ENCODE data around the gene CHST5.
A peak's percentile ranks its signal among the peaks of the same experiment; 100 is the strongest.
"Not testable (repeated sequence)": the region's sequence is repeated elsewhere in the genome, so short reads cannot be mapped to it uniquely, and the experiment has no call there.

The CHST5 gene

DNA sequence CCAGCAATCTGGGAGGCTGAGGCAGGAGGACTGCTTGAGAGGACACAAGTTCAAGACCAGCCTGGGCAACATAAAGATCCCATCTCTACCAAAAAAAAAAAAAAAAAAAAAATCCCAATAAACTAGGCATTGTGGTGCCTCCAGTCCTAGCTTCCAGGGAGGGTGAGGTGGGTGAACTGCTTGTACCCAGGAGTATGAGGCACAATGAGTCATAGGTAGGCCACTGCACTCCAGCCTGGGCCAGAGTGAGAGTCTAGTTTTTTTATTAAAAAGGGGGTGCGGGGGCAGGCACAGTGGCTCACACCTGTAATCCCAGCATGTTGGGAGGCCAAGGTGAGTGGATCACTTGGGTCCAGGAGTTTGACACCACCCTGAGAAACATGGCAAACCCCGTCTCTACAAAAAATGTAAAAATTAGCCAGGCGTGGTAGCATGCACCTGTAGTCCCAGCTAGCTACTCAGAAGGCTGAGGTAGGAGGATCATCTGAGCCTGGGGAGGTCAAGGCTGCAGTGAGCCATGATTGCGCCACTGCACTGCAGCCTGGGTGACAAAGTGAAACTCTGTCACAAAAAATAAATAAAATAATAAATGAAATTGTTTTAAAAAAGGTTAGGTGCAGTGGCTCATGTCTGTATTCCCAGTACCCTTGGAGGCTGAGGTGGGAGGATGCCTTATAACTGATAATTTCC, 32.8 kb downstream of the CHST5 start:
- DNase-seq: no peak

DNA sequence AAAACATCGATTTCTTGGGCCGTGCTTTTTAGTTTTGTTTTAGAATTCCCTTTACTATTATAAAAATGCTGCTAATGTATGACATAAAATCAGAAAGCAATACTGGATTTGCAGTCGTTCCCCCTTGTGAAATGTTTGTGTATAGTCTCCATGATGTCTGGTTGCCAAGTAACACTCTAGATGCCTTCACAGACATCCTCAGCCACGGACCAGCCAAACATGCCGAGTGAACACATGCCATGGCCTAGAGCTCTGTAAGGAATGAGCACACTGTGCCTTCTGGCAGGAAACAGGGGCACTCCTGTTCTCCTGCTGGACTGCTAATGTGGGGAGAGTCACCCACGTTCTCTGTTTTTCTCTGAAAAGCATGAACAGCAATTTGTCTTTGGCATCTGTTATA, 34.1 kb downstream of the CHST5 start:
- not testable (repeated sequence) for DNase-seq

DNA sequence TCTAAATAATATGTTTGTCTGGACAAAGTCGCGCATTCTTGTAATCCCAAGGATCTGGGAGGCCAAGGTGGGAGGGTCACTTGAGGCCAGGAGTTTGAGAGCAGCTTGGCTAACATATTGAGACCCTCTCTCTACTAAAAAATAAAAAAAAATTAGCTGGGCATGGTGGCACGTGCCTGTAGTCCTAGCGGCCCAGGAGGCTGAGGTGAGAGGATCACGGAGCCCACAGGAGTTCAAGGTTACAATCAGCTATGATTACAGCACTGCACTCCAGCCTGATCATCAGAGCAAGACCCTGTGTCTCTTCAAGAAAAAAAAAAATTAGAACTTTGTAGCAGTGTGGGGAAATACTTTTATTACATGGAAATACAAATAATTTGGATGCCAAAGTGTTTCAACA, 34.5 kb downstream of the CHST5 start:
- DNase-seq: no peak

DNA sequence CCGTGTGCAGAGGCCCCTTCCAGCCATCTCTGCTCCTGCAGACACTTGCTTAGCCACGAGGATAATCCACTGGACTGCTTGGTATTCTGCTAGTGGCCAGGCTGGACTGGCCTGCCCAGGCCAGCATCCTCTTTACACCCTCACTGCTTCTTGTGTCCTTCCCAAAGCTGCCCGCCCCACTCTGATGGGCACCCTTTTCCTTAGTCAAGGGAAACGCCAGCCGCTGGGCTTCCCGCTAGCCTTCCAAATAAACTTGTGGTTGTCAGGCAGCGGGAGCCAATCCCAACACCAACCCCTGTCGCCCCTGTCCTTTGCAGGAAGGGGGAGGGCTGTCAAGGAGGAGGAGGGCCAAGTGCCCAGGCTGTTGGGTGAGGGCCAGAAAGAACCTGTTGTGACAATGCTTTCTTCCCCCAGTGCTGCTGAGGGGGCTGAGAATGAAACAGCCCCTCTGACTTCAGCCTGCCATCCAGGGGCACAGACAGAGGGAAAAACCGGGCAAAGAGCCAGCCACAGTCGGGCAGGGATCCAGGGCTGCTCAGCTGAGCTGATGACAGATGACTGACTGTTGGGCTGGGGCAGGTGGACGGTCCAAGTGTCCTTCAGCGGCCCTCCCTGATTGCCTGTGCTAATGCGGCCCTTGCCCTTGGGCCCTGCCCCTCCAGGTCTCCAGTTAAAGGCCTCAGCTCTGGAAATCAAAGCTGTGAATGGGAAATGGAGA, 37.1 kb downstream of the CHST5 start:
- not testable (repeated sequence) for DNase-seq

DNA sequence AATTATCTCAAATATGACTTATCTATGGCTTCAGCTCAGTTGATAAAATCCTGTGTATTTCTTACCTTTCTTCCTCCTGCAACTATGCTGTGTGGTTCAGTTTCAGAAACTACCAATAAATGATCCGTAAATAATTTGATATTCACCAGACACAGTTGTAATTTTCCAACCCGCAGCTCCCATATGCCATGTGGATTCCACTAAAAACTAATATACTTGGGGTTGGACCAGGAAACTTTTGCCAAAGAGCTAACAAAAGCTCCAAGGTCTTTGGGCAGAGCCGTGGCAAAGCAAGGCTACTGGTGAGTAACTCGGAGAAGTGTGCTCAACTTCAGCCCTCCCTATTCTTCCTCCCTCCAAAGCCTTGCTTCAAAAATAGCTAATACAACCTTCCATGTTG, 38.4 kb downstream of the CHST5 start:
- no peak for DNase-seq

DNA sequence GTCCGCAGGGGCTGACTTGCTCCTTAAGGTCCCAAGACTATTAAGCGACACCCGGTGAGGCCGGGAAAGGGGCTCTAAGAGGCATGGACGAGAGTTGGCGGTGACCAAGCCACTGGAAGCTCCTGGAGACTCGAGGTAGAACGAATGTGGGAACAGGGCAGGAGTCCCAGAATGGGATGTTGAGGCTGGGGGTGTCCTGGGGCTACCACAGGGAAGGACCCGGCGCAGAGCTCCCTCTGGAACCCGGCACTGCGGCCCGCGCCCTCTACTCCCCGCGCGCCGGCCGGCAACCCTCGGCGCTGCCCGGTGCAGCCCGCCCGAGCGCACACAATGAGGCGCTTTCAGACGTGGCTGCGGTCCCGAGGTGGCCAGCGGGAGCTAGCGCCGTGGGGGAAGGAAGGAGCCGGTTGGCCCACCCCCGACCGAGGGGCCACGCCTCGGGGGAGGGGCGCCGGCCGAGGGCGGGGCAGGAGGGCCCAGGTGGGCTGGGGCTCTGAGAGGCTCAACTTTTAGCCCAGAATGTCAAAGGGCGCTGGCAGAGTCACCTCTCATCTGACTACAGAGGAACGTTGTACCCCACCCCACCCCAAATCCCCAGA, 40.7 kb downstream of the CHST5 start, which contains the start of gene CHST6:
TSS of gene CHST6 (minus strand) at position 366 of the 599 bp plus-strand sequence. CDS start 15,613 bp downstream, outside the sequence.
- DNase-seq: peak; percentile 64

DNA sequence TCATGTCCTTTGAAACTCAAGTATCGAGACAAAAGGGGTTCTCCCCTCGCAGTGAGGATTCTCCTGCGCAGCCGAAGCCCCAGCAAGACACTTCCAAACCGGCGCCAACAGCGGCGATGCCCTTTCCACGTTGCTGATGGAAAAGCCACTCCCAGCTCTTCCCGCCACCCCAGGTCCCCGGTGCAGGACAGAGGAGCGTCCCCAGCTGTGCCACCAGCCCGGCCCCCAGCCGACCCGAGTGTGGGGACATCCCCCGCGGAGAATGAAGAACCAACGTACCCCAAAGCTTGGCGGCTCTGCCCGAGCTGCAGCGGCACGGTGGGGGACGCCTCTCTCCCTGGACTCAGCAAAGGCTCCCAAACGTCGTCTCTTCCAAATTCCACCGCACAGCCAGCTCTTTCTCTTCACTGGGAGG, 41.2 kb downstream of the CHST5 start:
- no peak for DNase-seq

DNA sequence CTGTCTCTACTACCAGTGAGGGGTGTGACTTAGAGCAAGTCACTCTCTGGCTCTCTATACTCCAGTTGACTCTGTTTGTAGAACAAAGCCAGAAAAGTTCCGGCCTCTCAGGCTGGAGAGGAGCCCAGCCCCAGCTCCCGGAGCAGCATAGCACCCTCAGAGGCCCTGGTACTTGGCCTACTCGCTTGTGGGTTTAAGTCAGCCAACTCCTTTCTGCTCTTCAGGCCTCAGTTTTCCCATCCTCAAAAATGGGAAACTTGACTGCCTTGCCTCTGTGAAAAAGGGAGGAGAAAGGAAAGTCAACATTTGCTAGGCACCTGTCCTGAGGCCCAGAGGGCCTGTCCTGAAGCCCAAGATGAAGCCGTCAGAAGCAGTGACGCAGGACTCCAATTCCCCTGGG, 41.7 kb downstream of the CHST5 start:
- DNase-seq: no peak

DNA sequence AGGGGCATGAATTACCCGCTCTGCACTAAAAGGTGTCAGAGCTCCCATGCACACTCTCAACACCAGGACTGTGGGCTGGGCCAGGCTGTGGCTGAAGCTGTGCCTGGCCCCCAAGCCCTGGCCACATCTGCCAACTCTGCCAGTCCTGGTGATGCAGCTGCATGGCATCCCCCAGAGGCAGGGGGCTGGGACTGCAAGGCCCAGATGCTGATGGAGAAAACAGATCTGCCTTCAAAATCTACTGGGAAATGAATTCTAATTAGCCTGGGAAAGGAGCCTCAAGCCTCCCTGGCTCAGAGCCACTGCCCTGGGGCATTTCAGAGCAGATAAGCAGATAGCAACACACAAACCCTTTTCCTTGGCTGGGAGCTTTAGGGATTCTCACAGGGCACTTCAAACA, 44.0 kb downstream of the CHST5 start:
- no peak for DNase-seq

DNA sequence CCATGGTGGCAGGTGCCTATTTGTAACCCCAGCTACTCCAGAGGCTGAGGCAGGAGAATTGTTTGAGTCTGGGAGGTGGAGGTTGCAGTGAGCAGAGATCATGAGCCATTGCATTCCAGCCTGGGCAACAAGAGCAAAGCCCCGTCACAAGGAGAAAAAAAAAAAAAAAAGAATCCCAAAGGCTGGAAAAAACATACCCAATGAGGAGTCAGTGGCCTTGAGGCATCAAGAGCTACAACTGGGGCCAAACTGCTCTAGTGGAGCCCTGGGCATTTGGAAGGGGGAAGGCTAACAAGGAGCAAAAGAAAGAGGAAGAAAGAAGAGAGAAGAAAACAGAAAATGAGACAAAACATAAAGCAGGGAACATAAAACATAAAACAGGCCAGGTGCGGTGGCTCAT, 47.6 kb downstream of the CHST5 start:
- no peak for DNase-seq

DNA sequence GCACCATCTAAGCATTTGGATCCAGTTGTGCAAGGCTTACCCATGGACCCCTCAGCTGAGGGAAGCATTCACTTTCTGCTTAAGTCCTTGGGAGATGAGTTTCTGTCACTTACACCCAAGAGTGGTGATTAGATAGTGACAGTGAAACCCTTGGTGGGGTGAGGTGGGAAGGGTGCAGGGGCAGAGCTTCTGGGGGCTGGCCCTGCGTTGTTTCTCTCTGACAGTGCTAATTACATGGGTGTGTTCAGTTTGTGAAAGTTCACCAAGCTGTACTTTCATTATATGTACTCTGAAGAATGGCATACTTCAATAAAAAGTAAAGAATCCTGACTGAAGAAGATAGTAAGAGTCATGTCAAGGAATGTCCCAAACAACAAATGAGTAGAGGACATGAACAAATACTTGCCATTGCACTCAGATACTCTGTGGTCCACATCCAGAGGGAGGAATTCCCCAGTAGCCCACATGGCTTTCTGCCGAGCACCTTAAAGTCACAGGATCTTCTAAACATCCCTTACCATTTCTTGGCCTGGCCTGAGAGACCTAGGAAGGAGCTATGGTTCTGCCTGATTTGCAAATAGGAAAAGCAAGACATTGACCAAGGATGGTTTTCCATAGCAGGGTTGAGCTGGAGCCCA, 49.1 kb downstream of the CHST5 start:
- no peak for DNase-seq

DNA sequence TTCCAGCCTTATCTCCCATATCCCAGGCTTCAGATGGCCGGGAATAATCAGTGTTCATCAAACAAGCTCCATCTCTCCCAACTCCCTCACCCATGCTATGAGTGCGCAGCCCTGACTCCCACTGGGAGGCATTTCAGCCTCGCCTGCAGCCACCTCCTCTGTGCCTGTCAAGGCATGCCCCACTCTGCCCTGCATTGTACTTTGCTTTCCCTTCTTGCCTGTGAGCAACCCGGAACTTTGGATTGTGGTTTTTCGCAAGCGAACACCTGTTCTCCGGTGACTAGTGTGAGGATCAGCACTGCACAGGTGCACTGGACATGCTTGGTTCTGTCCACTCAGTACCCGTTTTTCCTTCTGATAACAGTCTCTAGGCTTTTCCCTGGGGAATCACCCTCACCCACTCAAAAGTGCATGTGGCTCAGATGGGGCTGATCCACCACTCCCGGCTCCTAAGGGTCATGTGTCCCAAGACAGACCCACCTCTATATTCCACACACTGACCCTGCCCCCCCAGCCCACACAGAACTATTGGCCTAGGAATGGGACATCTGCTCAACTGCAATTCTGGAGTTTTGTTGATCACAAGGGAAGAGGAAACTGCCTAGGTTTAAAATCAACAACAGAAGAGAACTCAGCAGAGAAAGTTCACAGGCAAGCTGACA, 49.8 kb downstream of the CHST5 start:
- DNase-seq: no peak

DNA sequence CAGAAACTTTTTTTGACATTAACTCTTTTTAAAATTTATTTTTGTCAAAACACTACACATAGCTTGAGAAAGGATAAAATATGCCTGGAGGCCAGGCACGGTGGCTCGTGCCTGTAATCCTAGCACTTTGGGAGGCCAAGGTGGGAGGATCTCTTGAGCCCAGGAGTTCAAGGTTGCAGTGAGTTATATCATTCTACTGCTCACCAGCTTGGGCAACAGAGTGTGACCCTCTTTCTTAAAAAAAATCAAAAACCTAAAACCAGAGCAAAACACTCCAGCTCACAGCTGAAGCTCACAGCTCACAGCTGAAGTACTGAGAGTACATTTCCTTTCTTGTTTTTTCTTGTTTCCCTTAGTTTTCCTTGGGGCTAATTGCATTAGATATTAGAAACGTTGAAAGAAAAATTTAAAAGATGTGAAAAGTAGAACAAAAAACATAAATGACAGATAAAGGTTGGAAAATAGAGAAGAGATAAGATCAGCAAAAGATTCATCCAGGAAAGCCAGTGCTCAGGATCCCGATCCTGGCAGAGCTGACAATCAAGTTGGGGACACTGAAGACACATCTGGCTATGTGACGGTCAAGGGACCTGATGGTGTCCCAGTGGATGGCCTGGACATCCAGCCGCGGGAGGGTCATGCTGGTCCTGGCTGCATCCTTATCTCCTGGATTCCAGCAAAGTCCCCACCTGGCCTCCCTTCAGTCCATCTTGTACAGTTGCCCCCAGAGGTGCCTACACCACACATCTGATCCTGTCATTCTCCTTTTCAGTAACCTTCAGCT, 50.5 kb downstream of the CHST5 start:
- DNase-seq: no peak

DNA sequence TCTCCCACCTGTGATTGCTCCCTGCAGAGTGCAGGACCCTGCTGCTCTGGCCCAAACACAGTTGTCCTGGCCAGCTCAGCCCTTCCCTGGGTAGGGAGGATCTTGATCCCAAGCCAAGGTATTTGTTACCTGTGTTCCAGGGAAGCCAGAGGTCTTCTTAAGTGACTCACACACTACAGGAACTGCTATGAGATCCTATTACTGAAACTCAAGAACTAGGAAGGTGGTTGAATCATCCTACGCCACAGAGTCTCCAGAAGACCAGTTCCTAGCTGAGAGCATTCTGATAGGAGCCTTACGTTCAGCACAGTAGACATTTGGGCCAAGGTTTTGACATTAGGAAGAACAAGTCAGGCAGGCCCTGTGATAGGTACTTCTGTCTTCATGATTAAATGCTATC, 52.7 kb downstream of the CHST5 start:
- DNase-seq: no peak

DNA sequence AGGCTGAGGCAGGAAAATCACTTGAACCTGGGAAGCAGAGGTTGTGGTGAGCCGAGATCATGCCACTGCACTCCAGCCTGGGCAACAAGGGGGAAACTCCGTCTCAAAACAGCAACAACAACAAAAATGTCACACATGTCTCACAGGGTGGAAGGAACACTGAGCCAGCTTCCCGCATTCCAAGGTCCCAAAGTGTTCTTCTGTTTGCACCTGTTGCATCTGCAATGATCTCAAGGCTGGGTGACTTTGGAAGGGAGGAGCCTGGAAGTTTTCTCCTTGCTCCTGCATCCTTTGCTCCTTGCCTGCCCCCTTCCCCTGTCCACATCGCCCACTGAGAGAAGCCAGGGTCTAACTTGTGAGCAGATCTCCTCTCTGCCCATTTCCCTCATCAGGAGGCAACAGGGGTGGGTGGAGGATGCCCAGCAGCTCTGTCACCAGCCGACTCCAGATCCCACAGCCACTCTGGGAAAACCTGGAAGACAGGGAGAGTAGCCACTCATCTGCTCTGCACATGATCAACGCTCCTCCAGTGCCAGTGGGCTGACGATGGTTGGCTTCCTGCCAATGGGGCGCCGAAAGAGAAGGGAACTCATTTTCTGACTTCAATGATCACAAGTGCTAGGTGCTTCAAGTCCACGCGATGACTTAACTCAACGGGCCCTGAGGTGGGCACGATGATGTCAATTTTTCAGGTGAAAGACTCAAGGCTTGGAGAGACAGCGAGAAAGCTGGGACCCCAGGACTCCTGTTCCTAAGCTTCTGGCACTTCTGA, 53.3 kb downstream of the CHST5 start:
- no peak for DNase-seq

DNA sequence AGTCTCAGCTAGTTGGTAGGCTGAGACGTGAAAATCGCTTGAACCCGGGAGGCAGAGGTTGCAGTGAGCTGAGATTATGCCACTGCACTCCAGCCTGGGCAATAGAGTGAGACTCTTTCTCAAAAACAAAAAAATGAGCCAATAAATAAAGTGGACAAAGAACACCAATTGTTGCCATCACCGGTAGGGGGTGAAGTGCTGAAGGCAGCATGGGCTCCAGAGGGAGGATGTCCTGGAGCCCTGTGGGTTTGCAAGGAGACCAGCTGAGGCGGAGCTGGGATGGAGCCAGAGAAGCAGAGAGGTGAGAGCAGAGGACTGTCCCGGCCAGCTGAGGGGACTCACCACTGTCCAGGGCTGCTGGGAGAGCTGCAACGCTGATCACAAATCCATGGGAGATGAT, 54.4 kb downstream of the CHST5 start:
- DNase-seq: no peak

DNA sequence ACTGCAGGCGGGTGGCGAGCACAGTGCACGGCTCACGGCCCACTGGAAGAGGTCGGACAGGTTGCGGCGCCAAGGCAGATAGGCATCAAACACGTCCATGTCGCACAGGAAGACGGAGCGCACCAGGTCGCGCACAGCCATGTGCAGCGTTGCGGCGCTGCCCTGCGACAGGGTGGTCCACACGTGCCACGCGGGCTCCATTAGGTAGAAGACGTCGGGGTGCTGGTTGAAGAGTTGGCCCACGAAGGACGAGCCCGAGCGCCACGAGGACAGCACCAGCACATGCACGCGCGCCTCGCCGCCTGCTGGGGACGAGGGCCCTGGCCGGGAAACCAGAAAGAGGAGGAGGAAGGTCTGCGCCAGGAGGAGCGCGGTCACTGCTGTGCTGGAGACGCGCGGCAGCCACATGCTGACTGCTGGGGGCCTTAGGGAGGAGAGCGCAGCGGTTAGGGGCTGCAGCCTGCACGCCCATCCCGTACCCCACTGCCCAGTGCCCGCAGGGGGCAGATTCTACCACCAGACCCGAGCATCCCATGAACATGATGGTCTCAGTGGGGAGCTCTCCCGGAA, 56.4 kb downstream of the CHST5 start:
- no peak for DNase-seq

All from activated CD8-positive, alpha-beta memory T cell treated with anti-CD3 and anti-CD28 coated beads, Interleukin-2, amount 50 U/mL, for 48 hours (primary cell).